Left renal cortex interstitium (tissue), 4 donors: ENCODE results near the gene THRB. TPM values are rescaled to one million over a fixed set of nuclear protein-coding genes. Genes with fewer than 3 reads are reported as not detected.

ENCODE experiments used
- DNase-seq, 4 donors: peaks; one replicate each; pipeline ENCODE4 v3.0.0-alpha.2; 2013; ENCODE audit warnings: low read depth in 4 of 4, low spot score in 2 of 4, missing footprints in 1 of 4
- polyA plus RNA-seq, 4 donors: library from polyadenylated mRNA; unstranded; fragments of 120-200 nt; gene quantifications; one replicate each; pipeline ENCODE4 v1.2.1, GENCODE V29; 2013; ENCODE audit not compliant: insufficient read length in 4 of 4

The THRB gene
- polyA plus RNA-seq, 4 donors: 20.3 to 28.7 (median 27.2) TPM

DNA sequence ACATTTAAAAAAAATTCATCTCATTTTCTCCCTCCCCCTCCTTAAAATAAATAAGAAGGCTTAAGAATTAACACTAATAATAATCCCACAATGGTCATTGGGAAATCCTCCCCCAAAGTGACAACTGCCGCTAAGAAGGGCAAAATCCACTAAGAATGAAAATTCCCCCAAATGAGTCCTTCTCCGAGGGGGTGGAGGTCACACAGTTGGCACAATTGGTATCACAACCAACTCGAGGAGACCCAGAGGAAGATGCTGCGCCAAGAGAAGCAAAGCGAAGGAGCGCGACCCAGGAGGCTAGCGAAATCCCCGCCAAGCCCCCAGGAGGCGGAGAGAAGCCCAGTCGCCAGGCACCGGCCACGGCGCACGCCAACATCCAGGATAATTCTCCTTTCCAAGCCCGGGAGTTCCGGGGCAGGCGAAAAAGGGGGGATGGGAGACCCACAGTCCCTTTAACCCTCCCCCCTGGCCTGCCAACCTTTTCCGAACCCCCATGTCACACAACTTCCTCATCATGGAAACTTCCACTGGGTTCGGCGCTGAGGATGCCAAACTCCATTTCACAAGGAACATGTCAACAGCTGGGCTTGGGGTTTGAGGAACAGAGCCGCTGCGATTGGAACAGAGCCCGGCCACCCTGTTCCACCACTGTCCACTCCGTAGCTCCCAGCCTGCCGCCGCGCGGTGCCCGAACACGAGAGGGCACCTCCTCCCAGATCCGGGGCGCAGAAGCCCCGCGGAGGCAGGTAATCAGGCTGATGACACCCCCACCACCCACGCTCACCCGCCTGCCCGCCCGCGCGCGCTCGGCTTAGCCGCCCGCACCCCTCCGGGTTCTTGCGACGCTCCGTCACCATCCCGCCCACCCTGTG, 668 bp downstream of the THRB start:
- DNase-seq: peak in 1 of 4 donors; percentile 44

DNA sequence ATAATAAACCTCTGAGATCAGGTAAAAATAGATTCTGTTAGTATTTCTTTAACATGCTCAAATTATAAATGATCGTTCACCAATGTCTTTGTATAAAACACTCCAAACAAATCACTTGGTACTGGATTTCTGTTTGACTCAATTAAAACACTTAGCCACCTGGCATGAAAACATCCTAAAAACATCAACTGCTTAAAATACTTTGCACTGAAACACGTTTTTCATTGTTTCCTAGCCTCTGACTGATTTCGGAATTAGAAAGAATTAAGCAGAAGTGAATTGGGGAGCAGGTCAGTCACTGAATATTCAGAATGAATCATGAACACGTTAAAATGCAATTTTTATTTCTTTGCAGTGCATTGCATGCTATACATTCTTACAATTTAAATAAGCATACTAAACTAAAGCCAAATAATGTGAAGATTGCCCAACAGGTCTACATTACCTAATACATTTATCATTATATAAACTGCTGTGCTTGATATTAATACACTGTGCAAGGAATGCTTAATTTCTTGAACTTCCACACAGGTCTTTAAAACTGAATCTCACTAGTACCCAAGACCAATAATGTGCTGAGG, 1.6 kb downstream of the THRB start:
- no peak for DNase-seq

DNA sequence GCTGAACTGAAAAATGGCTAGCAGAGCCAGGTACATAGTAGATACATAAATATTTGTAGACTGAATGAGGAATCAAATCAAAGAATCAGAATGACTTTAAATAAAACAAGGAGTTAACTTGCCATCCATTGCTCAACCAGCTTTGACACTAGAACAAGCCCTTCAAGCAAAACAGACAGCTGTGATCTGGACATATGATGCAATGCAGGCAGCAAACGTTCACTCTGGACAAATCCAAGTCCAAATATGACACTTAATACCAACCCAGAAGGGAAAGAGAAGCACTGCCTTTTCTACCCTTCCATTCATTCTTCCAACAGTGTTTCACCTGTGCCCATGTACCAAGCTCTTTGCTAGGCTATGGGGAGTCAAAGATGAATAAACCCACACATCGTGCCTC, 4.5 kb downstream of the THRB start:
- no peak for DNase-seq

DNA sequence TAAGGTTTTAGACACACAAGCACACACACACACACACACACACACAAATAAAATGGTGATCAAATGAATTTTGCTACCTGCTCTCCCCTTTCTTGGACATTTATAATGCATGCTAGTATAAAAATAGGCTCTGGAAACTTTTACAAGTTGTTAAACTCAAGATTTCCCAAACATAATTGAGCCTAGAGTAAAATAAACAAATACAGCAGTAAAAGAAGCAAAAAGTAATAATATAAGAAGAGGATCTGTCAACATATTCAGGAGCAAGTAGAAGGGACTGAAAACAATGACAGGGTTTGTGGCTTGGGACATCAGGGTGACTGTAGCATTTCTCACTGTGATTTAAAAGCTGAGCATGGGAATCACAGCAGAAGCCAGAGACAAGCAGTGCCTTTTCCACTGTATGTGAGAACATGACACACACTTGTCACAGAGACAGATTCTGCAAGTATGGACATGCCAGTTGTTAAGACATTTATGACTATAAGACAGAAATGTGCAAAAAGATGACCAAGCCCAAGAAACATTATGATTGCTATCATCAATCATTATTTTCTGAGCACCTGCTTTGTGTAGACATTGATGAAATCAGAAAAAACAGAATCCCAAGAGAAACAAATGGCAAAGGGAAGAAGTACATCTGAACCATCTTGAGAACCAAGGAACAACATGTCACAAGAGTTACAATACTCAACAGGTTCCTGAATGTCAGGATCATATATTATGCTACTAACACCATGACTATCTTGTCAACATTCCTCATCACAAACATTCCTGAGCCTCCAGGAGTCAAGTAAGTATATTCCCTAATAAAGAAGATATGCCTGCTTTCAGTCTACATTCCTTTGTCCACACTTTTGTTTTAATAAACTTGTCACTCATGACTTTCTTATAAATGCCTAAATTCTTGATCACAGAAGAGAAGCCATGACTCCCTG, 7.1 kb downstream of the THRB start:
- no peak for DNase-seq

DNA sequence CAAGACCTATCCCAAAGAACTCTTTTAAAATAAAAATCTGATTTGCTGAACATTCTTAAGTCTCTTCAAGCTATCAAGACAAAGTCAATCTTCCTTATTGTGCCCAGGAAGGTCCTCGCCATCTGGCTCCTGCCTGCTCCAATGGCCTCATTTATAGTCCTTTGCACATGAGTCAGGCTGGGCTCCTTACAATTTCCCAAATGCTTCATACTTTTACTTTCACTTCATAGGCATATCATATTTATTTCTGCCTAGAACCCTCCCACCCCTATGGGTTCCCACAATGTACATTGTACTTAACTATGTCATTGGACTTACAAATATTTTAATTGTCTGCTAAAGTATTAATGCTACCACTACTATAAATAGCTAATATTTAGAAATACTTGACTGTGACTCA, 9.1 kb downstream of the THRB start:
- DNase-seq: no peak

DNA sequence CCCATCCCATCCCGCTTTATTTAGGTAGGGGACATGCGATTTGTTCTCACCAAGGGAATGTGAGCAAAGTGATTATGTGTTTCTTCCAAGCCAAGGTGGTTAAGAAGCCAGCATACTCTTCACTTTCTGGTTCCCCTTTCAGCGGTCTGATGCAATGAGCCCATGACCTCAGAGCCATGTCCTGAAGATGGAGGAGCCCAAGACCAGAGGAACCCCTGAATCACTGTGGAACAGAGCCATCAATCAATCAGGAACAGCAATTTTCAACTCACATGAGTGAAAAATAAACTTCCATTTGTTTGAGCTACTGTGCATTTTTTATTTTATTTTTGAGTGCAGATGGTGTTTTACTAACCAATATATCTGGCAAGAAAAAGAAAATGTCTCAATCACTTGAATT, 10.8 kb downstream of the THRB start:
- no peak for DNase-seq

DNA sequence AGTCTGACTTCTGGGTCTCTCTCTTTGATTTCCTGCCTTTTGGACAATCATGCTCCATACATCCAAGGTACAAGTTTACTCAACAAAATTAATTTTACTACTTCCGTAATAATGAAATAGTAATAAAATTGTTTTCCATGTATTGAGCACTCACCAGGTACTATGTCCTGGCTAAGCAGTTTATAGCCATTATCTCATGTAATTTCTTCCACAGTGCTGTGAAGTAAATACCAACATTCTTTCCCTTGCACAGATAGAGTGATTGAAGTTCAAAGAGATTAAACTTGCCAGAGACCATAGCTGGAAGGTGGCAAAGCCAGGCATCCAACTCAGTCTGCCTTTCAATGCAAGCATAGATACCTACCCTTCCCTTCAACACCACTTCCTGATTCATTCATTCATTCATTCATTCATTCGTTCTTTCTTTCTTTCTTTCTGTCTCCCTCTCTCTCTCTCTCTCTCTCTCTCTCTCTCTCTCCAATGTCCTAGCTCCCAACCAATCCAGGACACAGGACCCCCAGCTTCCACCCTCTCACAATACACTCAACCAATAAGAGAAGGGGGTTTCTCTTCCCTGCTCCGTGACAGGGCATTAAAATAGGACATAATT, 12.4 kb downstream of the THRB start:
- DNase-seq: no peak

DNA sequence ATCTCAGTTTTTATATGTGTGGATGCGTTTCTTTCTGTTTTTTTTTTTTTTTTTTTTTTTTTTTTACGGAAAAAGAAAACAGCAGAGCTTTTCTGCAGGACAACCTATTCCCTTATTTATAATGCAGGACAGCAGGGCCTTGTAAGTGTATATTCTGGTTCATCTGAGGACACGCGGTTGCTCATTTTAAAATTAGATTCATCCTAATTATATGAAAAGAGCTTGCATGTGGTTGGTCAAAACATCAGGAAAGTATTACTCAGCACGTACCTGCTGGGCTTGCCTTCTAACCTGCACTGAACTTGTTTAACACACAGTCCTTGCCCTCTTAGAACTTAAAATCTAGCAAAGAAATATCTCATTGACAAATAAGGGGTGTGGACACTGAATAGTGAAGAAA, 13.5 kb downstream of the THRB start:
- DNase-seq: no peak

DNA sequence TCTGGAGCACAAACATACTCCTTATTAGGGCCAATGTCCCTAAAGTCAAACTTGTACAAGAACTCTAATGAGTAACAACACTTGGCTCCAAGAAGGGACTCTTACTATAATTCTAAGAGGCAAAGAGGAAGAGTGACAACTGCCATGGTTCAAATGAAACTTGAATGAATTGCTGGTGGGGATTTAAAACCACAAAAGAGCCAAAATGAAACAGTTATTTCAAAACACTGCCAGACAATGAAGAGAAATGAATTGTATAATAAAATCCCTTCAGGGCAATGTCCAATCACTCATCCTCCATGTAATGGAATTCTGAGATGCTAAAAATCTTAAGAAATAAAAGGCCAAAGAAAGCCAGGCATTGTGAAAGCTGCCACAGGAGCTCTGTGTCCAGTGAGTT, 14.2 kb downstream of the THRB start:
- no peak for DNase-seq

DNA sequence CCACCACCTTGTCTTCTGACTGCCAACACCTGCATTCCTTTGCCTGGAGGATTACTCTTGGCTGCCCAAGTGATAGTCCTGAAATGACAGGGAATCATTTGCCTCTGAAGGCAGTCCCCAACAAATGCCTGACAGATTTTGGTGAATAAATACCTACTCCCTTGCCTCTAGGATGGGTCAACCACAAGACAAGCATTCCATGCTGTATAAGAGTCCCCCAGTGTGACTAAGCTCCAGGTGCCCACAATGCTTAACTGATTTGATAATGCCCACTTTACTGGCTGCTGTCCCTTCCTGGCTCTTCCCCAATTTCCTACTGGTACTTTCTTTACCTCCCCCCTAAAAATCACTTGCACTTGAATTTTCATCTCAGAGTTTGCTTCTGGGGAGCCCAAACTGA, 14.8 kb downstream of the THRB start:
- no peak for DNase-seq

DNA sequence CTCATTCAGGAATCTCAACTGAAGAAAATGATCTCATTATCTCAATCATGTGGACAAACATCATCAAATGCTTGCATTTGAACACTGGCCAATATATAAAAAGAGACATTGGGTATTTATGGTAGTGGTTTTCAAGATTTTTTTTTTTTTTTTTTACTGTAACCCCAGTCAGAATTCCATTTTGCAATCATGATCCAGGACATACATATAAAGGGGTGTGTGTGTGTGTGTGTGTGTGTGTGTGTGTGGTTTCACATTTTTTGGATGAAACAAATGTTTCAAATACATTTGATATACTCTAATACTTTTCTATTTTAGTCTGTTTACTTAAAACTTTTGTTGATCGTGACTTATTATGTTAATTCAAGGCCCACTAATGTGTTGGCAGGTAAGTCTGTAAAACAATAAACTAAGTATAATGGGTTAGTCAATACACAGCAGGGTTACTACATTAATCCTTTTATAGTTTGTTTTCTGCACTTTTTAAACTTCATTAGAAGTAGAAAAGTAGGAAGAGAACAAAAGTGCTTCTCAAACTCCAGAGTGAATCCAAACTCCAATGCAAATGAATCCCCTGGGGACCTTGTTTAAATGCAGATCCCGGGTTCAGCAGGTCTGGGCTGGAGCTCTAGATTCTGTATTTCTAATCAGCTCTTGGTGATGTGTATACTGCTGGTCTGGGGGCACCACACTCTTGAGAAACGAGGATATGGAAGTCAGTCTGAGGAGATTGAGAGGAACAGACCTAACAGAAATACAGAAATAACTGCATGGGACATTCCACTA, 17.6 kb downstream of the THRB start:
- no peak for DNase-seq

DNA sequence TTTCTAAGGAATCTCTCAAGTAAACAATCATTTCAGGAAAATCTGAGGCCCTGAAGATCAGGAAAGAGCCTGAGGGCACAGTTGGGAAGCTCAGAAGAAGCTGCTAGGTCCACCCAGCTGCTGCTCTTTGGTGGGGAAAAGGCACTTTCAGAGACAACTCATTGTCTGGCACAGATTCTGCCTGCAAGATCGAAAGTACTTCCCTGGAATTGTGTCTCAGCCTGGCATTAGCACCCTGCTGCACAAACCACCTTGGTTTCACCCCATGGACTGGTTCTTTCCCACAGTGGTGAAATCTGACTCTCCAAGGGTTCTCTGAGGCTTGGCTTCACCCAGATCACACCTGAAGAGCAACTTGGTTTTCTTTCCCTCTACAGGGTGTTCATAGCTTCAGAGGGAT, 18.7 kb downstream of the THRB start:
- no peak for DNase-seq

DNA sequence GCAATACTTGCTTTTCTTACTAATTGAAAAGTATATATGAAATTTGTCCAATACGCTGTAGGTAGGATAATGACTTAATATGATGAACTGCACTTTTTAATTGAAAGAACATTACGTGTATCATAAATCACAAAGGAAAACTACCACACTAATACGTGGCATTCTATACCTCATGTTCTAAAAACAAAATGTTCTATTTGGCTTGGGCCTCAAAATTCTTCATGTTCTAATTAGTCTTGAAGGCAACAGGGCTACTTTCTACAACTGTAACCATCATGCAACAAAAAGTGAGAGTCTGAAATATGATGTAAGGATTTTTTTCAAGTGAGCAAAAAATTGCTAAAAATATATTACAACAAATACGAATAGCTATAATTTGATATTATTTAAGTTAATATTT, 19.8 kb downstream of the THRB start:
- DNase-seq: no peak

DNA sequence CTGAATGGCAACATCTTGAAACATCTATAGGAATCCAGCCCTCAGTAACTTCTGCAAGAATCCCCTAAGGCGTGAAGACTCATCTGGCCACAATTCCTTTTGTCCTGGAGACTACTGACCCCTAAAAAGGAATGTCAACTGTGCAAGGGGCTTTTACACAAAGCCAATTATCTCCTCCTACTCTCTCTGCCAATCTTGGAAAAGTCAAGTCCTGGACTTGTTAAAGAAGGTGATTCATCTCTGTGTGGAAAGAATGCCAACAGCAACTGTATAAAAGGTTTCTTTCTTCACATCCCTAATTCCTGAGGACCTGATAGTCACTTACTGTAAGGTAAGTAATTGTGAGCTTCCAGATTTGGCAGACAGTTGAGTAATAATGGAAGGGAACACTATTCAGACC, 22.3 kb downstream of the THRB start:
- DNase-seq: no peak

DNA sequence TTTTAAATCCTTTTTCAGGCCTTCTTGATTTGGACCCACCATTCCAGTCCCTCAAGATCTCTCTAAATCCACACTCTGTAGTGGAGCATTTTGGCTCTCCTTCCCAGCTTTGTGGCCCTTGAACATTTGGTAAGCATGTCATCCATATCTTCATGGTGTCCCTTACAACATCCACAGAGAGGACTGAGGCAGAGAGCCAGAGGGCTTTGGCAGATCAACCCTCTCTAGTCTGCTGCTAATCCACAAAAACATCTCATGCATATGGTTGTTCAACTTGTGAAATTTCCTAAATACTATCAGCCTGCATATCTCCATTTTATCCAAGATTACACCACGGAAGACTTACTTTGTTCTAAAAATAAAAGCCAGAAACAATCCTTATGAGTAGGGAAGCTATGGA, 23.2 kb downstream of the THRB start:
- no peak for DNase-seq

DNA sequence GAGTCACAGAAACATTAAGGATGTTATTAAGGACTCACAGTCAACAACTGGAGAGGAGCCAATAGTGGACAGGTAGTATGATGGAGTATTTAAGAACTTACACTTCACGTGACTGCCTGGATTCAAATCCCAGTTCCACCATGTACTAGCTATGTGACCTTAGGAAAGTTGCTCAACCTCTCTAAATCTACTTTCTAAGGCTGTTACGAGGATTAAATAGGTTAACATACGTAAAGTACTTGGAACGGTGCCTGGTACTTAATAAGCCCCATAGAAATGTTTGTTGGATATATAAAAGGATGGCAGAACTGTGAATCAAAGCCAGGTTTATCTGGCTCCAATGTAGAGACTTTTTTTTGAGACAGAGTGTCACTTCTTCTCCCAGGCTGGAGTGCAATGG, 24.4 kb downstream of the THRB start:
- DNase-seq: no peak

DNA sequence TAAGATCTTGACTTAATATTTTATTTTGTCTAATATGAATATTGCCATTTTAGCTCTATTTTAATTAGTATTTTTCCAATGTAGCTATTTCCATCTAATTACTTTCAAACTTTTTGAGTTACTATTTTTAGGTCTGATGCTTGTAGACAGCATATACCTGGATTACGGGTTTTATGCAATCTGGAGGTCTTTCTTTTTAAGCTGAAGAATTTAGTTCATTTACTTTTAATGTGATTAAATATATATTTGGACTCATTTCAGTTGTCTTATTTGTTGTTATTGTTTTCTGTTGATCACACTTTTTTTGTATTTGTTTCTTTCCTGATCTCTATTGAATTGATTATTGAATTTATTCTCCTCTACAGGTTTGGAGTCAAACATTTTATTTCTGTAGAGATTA, 30.3 kb downstream of the THRB start:
- no peak for DNase-seq

DNA sequence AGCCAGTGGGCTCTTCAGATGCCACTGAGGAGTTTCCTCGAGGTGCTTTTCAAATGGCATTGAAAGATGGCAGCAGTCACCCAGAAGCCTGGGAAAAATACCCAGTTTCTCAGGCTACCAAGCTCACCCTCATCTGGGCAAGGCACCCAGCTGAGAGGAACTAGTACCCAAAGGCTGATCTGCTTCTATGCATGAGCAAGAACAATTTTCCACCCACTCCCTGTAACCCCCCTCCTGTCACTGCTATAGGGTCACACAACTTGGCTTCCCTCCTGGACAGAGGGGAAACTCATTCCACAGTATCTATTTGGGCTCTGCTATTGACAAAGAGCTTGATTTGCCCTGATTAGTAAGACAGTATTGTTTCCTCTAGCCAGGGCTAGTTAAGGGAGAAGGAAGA, 31.9 kb downstream of the THRB start:
- no peak for DNase-seq

DNA sequence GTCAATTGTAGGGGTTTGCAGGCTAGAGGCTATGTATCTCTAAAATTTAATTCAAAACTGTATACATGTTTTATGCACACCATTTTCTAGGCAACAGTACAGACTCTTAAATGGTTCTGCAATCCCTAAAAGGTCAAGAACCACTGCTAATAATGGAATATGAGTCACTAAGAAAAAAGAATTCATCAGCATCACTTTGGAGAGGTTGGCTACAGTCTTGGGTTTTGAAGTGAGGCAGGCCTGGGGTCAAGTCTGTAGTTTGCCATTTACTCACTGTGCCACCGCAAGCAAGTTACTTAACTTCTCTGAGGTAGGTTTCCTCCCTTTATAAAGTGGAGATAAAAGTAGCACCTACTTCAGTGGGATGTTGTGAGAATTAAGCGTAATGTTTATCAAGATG, 33.7 kb downstream of the THRB start:
- DNase-seq: no peak

DNA sequence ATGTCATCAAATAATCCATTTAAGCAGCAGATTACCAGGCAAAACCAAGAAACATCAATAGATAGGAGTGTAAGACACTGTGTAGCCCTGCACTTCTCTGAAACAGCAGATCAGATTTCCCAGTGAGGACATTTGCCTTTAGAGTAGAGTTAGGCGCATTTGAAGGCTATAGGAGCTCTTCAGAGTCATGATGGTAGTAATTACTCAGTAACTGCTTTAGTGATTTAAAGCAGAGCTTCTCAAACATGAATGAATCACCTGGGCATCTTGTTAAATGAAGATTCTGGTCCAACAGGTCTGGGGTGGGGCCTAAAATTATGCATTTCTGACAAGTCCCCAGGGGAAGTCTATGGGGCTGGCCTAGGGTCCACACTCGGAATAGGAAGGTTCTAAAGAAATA, 36.9 kb downstream of the THRB start:
- DNase-seq: no peak
